Mesodermal cell (in vitro differentiated cells): ENCODE results near the gene PTPRS. TPM values are rescaled to one million over a fixed set of nuclear protein-coding genes. Genes with fewer than 3 reads are reported as not detected.
"Not testable (repeated sequence)": the region's sequence is repeated elsewhere in the genome, so short reads cannot be mapped to it uniquely, and the experiment has no call there.

ENCODE experiments used
- H3K27ac ChIP-seq: 2 replicates; pipeline ENCODE4 v1.7.0; 2013; ENCODE audit warnings: mild to moderate bottlenecking, low read depth, low read length, moderate library complexity; ENCODE audit not compliant: severe bottlenecking
- H3K36me3 ChIP-seq: 2 replicates; pipeline ENCODE4 v1.7.1; 2013; ENCODE audit warnings: mild to moderate bottlenecking, low read length, moderate library complexity; ENCODE audit not compliant: control insufficient read depth, insufficient read depth
- H3K4me1 ChIP-seq: one replicate; pipeline ENCODE4 v1.7.1; 2013; ENCODE audit warnings: mild to moderate bottlenecking, low read length; ENCODE audit not compliant: insufficient read depth, control insufficient read depth, poor library complexity, severe bottlenecking
- H3K4me3 ChIP-seq: 2 replicates; pipeline ENCODE4 v1.7.0; 2013; ENCODE audit warnings: low read length, control low read depth, mild to moderate bottlenecking; ENCODE audit not compliant: insufficient read depth, poor library complexity, severe bottlenecking; ENCODE audit errors: extremely low read depth
- H3K9me3 ChIP-seq: 2 replicates; pipeline ENCODE4 v1.7.1; 2013; ENCODE audit warnings: mild to moderate bottlenecking, low read length, moderate library complexity; ENCODE audit not compliant: control insufficient read depth
- WGBS, 2 experiments: methylation state at CpG; one replicate each; pipeline ENCODE4 v1.1.5; 2013; ENCODE audit warnings: missing lambda C conversion rate in 2 of 2; ENCODE audit not compliant: insufficient coverage in 2 of 2; 5-methylcytosine and 5-hydroxymethylcytosine counted together
- polyA plus RNA-seq, 2 experiments: library from polyadenylated mRNA; stranded (reverse); fragments of 50-300 nt; gene quantifications; one replicate each; pipeline ENCODE4 v1.2.3, GENCODE V29; 2013

PTPRS gene
- 78.1 TPM for polyA plus RNA-seq (2013, experiment 1 of 2)
- polyA plus RNA-seq (2013, experiment 2 of 2): 61.3 TPM

DNA sequence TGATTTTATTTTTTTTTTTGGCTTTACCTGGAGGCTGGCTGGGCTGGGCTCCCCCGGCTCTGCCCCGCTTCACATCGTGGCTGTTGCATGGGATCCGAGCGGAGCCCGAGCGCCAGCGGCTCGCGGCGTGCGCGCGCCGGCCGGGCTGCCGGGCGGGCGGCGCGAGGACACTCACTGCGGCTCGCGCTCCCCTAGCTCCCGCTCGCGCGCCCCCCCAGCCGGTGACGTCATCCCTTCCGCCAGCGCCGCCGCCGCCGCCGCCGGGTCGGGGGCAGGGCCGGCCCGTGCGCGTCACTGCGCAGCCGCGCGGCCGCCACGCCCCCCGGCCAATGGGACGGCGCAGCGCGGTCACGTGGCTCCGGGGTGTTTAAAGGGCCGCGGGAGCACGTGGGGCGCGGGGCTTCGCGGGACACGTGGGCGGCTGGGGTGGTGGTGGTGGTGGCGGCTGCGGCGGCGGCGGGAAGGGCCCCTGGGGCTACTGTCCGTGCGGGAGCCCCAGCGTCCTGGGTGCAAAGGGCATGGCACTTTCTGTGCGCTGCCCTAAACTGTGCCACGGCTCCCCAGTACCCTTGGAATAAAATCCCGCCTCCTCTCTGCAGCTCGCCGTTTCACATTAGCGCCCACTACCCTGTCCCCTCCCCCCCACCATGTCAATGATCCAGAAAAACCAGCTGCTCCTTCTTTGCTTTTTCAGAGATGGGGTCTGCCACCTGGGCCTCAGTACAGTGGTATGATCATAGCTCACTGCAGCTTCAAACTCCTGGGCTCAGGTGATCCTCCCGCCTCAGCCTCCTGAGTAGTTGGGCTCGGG, at the start of gene PTPRS:
PTPRS (minus strand) TSS at position 176 of the 811 bp plus-strand sequence. CDS start 54,672 bp downstream, outside the sequence.
- WGBS, 2 experiments: 9 to 10% methylated on average over 32 to 52 of the region's 81 CpGs
- Histone ChIP-seq H3K27ac (peak within 1 kb of the TSS; percentile 81), H3K9me3 (no peaks in the 10 kb centered on the region), H3K4me3 (peak within 1 kb of the TSS; percentile 81), H3K4me1 (peaks cover 20% of the 10 kb centered on the region), H3K36me3 (no peaks in the 10 kb centered on the region)

DNA sequence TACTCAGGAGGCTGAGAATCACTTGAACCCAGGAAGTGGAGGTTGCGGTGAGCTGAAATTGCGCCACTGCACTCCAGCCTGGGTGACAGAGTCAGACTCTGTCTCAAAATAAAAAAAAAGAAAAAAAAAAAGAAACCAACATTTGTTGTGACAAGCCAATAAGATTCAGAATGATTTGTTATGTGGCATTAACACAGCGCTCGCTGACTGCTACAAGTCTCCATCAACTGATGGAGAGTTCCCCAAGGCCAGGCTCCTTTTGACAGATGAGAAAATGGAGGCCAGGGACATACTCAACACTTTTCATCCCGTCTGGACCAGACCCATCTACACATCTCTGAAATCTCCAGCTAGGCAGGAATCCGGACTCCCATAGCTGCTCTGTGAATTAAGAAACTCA, 48.7 kb upstream of the PTPRS start:
- no peak overlapping the region for H3K4me3 ChIP-seq
- no peaks in the 10 kb centered on the region for H3K36me3 ChIP-seq
- WGBS, 2 experiments: 75 to 93% methylated on average over 3 to 4 of the region's 6 CpGs
- H3K4me1 ChIP-seq: no peaks in the 10 kb centered on the region
- H3K27ac ChIP-seq: no peak overlapping the region
- H3K9me3 ChIP-seq: no peaks in the 10 kb centered on the region

DNA sequence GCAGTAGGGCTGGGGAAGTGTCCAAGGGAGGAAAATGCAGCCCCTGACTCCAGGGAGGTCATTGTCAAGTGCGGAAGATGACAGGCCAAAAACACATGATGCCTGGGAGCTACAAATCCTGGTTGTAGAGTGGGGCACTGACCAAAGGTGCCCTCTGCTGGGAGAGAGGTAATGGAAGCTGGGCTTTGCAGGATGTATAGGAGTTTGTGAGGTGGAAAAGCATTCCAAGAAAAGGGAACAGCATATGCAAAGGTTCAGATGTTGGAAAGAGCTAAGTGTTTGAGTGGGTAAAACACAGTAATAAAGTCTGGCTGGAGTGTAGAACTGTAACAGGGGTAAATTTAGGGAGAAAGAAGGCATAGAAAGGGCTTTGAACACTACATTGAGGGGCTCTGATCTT, 46.9 kb upstream of the PTPRS start:
- no peaks in the 10 kb centered on the region for H3K36me3 ChIP-seq
- H3K4me1 ChIP-seq: no peaks in the 10 kb centered on the region
- WGBS, 2 experiments: 100% methylated on average over 1 of the region's 1 CpG
- H3K9me3 ChIP-seq: peaks cover 5% of the 10 kb centered on the region
- H3K27ac ChIP-seq: no peak overlapping the region
- no peak overlapping the region for H3K4me3 ChIP-seq

DNA sequence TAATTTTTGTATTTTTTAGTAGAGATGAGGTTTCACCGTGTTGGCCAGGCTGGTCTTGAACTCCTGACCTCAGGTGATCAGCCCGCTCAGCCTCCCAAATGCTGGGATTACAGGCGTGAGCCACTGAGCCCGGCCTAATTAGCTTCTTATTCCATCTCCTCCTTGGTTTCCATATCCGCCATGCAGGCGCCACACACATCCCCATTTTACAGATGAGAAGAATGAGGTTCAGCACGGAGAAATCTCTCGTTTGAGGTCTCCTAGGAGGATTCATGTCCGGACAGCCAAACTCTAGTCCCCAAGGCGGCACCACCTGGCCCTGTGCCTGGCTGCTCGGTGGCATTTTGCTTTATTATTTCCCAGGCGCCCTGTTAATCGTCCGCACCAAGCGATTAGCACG, 46.2 kb upstream of the PTPRS start:
- whole genome bisulfite sequencing, 2 experiments: 74 to 83% methylated on average over 16 of the region's 16 CpGs
- Histone ChIP-seq H3K36me3 (no peaks in the 10 kb centered on the region), H3K27ac (no peak overlapping the region), H3K9me3 (peaks cover 6% of the 10 kb centered on the region), H3K4me3 (no peak overlapping the region), H3K4me1 (no peaks in the 10 kb centered on the region)

DNA sequence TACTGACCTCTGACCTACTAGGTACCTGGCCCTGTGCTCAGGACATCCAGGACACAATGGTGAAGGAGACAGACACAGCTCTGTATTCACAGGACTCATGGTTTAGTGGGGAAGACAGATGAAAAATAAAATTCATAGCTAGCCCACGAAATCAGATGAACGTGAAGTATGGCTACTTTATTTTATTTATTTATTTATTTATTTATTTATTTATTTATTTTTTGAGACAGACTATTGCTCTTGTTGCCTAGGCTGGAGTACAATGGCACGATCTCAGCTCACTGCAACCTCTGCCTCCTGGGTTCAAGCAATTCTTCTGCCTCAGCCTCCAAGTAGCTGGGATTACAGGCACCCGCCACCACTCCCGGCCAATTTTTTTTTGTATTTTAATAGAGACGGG, 40.6 kb upstream of the PTPRS start:
- WGBS, 2 experiments: 86 to 98% methylated on average over 4 of the region's 6 CpGs
- not testable (repeated sequence) for H3K27ac ChIP-seq, H3K36me3 ChIP-seq, H3K4me3 ChIP-seq, H3K9me3 ChIP-seq, H3K4me1 ChIP-seq

DNA sequence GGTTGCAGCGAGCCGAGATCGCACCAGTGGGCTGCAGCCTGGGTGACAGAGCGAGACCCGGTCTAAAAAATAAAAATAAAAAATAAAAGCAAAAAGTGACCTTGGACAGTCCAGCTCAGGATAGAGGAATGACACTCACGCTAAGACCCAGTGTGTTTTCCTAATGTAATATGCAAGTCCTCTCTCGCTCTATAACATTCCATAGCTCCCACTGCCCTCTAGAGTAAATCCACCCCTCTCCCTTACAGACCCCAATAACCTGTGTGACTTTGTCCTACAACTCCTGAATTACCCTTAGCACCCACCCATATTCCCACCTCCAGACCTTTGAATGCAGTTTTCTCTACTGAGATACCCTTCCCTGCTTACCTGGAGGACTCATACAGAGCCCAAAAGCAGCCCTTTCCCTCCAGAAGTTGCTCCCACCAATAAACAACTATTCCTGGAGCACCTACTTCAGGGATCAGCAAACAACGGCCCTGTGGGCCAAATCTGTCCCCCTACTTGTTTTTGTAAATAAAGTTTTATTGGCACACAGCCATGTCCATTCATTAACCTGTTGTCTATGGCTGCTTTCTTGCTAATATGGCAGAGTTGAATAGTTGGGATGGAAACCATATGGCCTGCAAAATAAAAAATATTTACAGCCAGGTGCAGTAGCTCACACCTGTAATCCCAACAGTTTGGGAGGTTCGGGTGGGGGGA, 39.8 kb upstream of the PTPRS start:
- H3K4me3 ChIP-seq: no peak overlapping the region
- WGBS, 2 experiments: 96% methylated on average over 6 of the region's 9 CpGs

DNA sequence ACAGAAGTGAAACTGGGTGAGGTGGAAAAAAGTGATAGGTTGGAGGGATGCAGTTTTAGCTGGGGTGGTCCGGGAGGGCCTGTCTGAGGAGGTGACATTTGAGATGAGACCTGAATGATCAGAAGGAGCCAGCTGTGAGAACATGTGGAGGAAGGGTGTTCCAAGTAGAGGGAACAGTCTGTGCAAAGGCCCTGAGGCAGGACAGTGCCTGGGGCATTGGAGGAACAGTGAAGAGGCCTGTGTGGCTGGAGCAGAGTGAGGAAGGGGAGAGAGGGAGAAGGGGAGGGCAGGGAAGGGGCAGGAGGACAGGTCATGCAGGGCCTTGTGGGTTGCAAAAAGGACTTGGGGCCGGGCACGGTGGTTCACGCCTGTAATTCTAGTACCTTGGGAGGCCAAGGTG, 36.3 kb upstream of the PTPRS start:
- no peak overlapping the region for H3K27ac ChIP-seq
- H3K4me1 ChIP-seq: no peaks in the 10 kb centered on the region
- WGBS, 2 experiments: 82 to 95% methylated on average over 4 of the region's 4 CpGs
- peaks cover 4% of the 10 kb centered on the region for H3K9me3 ChIP-seq
- no peak overlapping the region for H3K4me3 ChIP-seq
- H3K36me3 ChIP-seq: no peaks in the 10 kb centered on the region

More for the DNA sequence above, 39.8 kb upstream of the PTPRS start:
- H3K36me3 ChIP-seq: no peaks in the 10 kb centered on the region
- H3K4me1 ChIP-seq: no peaks in the 10 kb centered on the region
- H3K9me3 ChIP-seq: peaks cover 10% of the 10 kb centered on the region
- no peak overlapping the region for H3K27ac ChIP-seq

DNA sequence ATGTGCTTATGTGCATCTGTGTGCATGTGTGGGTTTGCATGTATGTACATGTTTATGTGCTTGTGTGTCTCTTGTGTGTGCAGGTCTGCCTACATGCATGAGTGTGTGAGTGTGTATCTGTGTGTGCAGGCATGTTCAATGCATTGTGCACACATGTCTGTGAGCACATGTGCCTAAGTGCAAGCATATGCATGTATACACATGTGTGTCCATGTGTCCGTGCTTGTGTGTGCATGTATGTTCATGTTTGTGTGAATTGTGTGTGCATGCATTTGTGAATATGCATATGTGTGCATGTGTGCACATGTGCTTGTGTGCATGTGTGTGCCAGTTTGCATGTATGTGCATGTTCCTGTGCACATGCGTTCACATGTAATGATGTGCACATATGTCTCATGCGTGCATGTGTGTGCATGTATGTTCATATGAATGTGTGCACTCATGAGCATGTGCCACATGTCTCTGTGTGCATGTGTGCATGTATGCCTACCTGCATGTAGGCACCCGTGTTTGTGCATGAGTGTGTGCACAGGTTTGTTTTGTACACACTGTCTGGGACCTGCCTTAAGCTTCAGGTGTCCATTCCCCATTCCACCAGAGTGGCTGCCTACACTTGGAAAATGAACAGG, 32.1 kb upstream of the PTPRS start:
- H3K9me3 ChIP-seq: no peaks in the 10 kb centered on the region
- 75 to 81% methylated on average over 4 of the region's 4 CpGs for WGBS, 2 experiments
- no peaks in the 10 kb centered on the region for H3K4me1 ChIP-seq
- no peaks in the 10 kb centered on the region for H3K36me3 ChIP-seq
- H3K4me3 ChIP-seq: no peak overlapping the region
- H3K27ac ChIP-seq: no peak overlapping the region

DNA sequence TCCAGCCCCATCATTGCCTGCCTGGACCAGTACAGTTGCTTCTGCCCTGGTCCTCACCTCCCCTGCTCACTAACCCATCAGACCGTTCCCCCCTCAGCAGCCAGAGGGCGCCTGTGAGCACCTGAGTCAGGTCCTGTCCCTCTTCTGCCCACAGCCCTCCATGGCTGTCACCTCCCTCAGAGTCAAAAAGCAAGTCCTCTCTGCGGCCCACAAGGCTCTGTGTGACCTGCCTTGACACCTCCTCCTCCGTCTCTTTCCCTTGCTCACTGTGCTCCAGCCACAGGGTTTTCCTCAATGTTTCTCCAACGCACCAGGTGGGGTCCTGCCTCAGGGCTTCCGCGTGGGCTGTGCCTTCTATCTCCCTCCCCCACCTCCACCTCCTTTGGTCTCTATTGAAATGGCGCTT, 29.4 kb upstream of the PTPRS start:
- no peak overlapping the region for H3K27ac ChIP-seq
- no peaks in the 10 kb centered on the region for H3K36me3 ChIP-seq
- WGBS, 2 experiments: 21 to 23% methylated on average over 6 to 8 of the region's 8 CpGs
- no peak overlapping the region for H3K4me3 ChIP-seq
- no peaks in the 10 kb centered on the region for H3K9me3 ChIP-seq
- H3K4me1 ChIP-seq: no peaks in the 10 kb centered on the region

DNA sequence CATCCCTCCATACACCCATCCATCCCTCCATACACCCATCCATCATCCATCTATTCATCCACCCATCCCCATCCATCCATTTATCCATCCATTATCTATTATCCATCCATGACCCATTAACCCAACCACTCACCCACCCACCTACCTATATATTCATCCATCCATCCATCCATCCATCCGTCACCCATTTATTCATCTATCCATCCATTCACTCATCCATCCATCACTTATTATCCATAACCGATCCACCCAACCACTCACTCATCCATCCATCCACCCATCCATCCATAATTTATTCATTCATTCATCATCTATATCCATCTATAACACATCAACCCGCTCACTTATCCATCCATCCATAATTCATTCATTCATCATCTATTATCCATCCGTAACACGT, 28.7 kb upstream of the PTPRS start:
- Histone ChIP-seq H3K4me3 (no peak overlapping the region), H3K36me3 (no peaks in the 10 kb centered on the region), H3K27ac (no peak overlapping the region), H3K4me1 (no peaks in the 10 kb centered on the region), H3K9me3 (no peaks in the 10 kb centered on the region)
- WGBS, 2 experiments: 77 to 92% methylated on average over 5 of the region's 5 CpGs
